ENCODE results near the gene CSRP2.

GRCh38 chr12:76898442-76898841, 19.6 kb upstream of the CSRP2 start:
- TF ChIP-seq EP300 (conservative IDR thresholded peaks at IDR 0.05; ENCODE audit: poor library complexity, severe bottlenecking) (no peak), CTCF (IDR thresholded peaks at IDR 0.05; ENCODE audit: poor library complexity, severe bottlenecking) (no peak), SMC3 (conservative IDR thresholded peaks at IDR 0.05; ENCODE audit: poor library complexity) (no peak), EZH2 (IDR thresholded peaks at IDR 0.05; ENCODE audit: borderline replicate concordance, insufficient read depth, low read length, poor library complexity, severe bottlenecking) (no peak), POLR2AphosphoS5 (IDR thresholded peaks at IDR 0.05) (no peak), MXI1 (conservative IDR thresholded peaks at IDR 0.05; ENCODE audit: poor library complexity, severe bottlenecking) (no peak)
- TF ChIP-seq, protein P1, sequence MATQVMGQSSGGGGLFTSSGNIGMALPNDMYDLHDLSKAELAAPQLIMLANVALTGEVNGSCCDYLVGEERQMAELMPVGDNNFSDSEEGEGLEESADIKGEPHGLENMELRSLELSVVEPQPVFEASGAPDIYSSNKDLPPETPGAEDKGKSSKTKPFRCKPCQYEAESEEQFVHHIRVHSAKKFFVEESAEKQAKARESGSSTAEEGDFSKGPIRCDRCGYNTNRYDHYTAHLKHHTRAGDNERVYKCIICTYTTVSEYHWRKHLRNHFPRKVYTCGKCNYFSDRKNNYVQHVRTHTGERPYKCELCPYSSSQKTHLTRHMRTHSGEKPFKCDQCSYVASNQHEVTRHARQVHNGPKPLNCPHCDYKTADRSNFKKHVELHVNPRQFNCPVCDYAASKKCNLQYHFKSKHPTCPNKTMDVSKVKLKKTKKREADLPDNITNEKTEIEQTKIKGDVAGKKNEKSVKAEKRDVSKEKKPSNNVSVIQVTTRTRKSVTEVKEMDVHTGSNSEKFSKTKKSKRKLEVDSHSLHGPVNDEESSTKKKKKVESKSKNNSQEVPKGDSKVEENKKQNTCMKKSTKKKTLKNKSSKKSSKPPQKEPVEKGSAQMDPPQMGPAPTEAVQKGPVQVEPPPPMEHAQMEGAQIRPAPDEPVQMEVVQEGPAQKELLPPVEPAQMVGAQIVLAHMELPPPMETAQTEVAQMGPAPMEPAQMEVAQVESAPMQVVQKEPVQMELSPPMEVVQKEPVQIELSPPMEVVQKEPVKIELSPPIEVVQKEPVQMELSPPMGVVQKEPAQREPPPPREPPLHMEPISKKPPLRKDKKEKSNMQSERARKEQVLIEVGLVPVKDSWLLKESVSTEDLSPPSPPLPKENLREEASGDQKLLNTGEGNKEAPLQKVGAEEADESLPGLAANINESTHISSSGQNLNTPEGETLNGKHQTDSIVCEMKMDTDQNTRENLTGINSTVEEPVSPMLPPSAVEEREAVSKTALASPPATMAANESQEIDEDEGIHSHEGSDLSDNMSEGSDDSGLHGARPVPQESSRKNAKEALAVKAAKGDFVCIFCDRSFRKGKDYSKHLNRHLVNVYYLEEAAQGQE (IDR thresholded peaks at IDR 0.05; ENCODE audit: borderline replicate concordance), result no peak
